CD4-positive, alpha-beta memory T cell (primary cell): ENCODE measurements around the gene TMEM151A. TPM values are rescaled to one million over a fixed set of nuclear protein-coding genes. Genes with fewer than 3 reads are reported as not detected.

Experiments
- CTCF ChIA-PET: fragments of 350-600 bp; sonication (Branson Sonifier 250); formaldehyde crosslinking; loops from one replicate; lab custom pipeline; 2021; ENCODE audit warnings: inconsistent platforms; ENCODE audit not compliant: partially characterized antibody; lab: Charles Lee
- POLR2A ChIA-PET: fragments of 350-600 bp; sonication (Branson Sonifier 250); formaldehyde crosslinking; loops from one replicate; lab custom pipeline; 2021; ENCODE audit not compliant: partially characterized antibody; lab: Charles Lee
- DNase-seq, 5 donors: peaks; one replicate each; pipeline versions ENCODE4 v3.0.0 to v3.0.0-alpha.2; 2020 to 2022; ENCODE audit warnings: mixed read lengths in 1 of 5
- H3K27ac ChIP-seq: one replicate; pipeline ENCODE4 v1.7.0; 2013; ENCODE audit warnings: low read depth, low read length
- H3K27me3 ChIP-seq: 2 replicates; pipeline ENCODE4 v1.7.0; 2013; ENCODE audit warnings: mild to moderate bottlenecking, low read length, moderate library complexity; ENCODE audit not compliant: insufficient read depth
- H3K36me3 ChIP-seq: 2 replicates; pipeline ENCODE4 v1.7.0; 2013; ENCODE audit warnings: mild to moderate bottlenecking, low read length, moderate library complexity; ENCODE audit not compliant: insufficient read depth
- H3K4me1 ChIP-seq: 2 replicates; pipeline ENCODE4 v1.7.0; 2013; ENCODE audit warnings: mild to moderate bottlenecking, low read length, moderate library complexity; ENCODE audit not compliant: insufficient read depth
- H3K4me3 ChIP-seq, 2 donors: one replicate each; pipeline ENCODE4 v1.7.0; 2013; ENCODE audit warnings: low read length in 2 of 2, mild to moderate bottlenecking in 1 of 2
- H3K9me3 ChIP-seq, 2 donors: one replicate each; pipeline ENCODE4 v1.7.0; 2013; ENCODE audit warnings: low read length in 2 of 2, control low read depth in 1 of 2; ENCODE audit not compliant: control insufficient read depth in 1 of 2
- H3K27ac Mint-ChIP-seq, 7 donors: one replicate each; pipeline ENCODE4 v1.8.0; 2020 to 2021; ENCODE audit warnings: mixed read lengths in 7 of 7, mild to moderate bottlenecking in 6 of 7, inconsistent platforms in 3 of 7, moderate library complexity in 3 of 7
- H3K27me3 Mint-ChIP-seq, 2 donors: one replicate each; pipeline ENCODE4 v1.8.0; 2020 to 2021; ENCODE audit warnings: mixed read lengths in 2 of 2
- H3K36me3 Mint-ChIP-seq, 2 donors: one replicate each; pipeline ENCODE4 v1.8.0; 2020 to 2021; ENCODE audit warnings: mixed read lengths in 2 of 2, inconsistent platforms in 1 of 2, mild to moderate bottlenecking in 1 of 2
- H3K4me1 Mint-ChIP-seq, 4 donors: one replicate each; pipeline ENCODE4 v1.8.0; 2020 to 2021; ENCODE audit warnings: mixed read lengths in 4 of 4, mild to moderate bottlenecking in 1 of 4
- H3K4me3 Mint-ChIP-seq, 8 donors: one replicate each; pipeline ENCODE4 v1.8.0; 2020 to 2021; ENCODE audit warnings: mixed read lengths in 8 of 8, mild to moderate bottlenecking in 7 of 8, moderate library complexity in 6 of 8, inconsistent platforms in 3 of 8
- H3K9me3 Mint-ChIP-seq, 8 donors: one replicate each; pipeline ENCODE4 v1.8.0; 2020 to 2021; ENCODE audit warnings: mixed read lengths in 8 of 8, mild to moderate bottlenecking in 5 of 8, inconsistent platforms in 3 of 8, moderate library complexity in 1 of 8
- intact Hi-C: fragments of 100-400 bp; cut with micrococcal nuclease; formaldehyde crosslinking; loops from one replicate; pipeline ENCODE4 v1.15.1; 2023
- polyA plus RNA-seq, 2 donors: library from polyadenylated mRNA; unstranded; fragments of 300-500 nt; fragmentation: Illumina TruSeq; gene quantifications; one replicate each; pipeline ENCODE4 v1.2.3, GENCODE V29; 2021
- total RNA-seq, 2 experiments: library from RNA; stranded (reverse); gene quantifications; one replicate each; pipeline ENCODE4 v1.2.3, GENCODE V29; 2021

TMEM151A gene
- total and polyA plus RNA-seq, 4 experiments from 2014 or later = not detected

- peak overlapping the region in 6 of 7 donors; percentile 57 to 91 (median 66) for H3K27ac Mint-ChIP-seq
- Histone ChIP-seq H3K27ac (no peak overlapping the region), H3K4me3 (no peak overlapping the region)
These were observed 36.8 kb downstream of the TMEM151A start for GRCh38 chr11:66328302-66329144.

GRCh38 chr11:66329165-66329673, 37.5 kb downstream of the TMEM151A start:
- no peaks in the 10 kb centered on the region for H3K9me3 ChIP-seq
- no peak overlapping the region for H3K4me3 ChIP-seq
- Mint-ChIP-seq H3K27me3 (no peaks in the 10 kb centered on the region), H3K36me3 (no peaks in the 10 kb centered on the region), H3K4me3 (no peak overlapping the region), H3K27ac (peak overlapping the region in 1 of 7 donors; percentile 13), H3K4me1 (peaks cover 18 to 27% (median 20%) of the 10 kb centered on the region in 4 donors), H3K9me3 (peaks cover 0 to 2% (median 0%) of the 10 kb centered on the region in 8 donors)
- H3K27me3 ChIP-seq = no peaks in the 10 kb centered on the region
- peaks cover 29% of the 10 kb centered on the region for H3K4me1 ChIP-seq
- POLR2A ChIA-PET = interaction anchor here (2.3 kb wide), 1 partner anchor 17 kb away, joined by 22 read pairs; no protein-coding TSS in a partner anchor
- DNase-seq = no peak
- CTCF ChIA-PET = interaction anchor here (0.8 to 8.6 kb wide), 5 partner anchors 9 to 59 kb away, joined by 3 to 110 read pairs (median 3); partner anchors contain the start of gene BRMS1
- no peak overlapping the region for H3K27ac ChIP-seq
- H3K36me3 ChIP-seq = no peaks in the 10 kb centered on the region
- intact Hi-C loops = loop anchor here (5.0 kb wide), 1 partner anchor 58 kb away; no protein-coding TSS in a partner anchor

More at GRCh38 chr11:66328302-66329144, 36.8 kb downstream of the TMEM151A start:
- Histone ChIP-seq H3K27me3 (no peaks in the 10 kb centered on the region), H3K9me3 (no peaks in the 10 kb centered on the region), H3K4me1 (peaks cover 29% of the 10 kb centered on the region), H3K36me3 (no peaks in the 10 kb centered on the region)
- POLR2A ChIA-PET = interaction anchor here (2.3 kb wide), 1 partner anchor 17 kb away, joined by 22 read pairs; no protein-coding TSS in a partner anchor
- no peaks in the 10 kb centered on the region for H3K27me3 Mint-ChIP-seq
- intact Hi-C loops = loop anchor here (1.0 to 5.0 kb wide), 3 partner anchors 16 to 106 kb away; no protein-coding TSS in a partner anchor
- H3K9me3 Mint-ChIP-seq = peaks cover 0 to 2% (median 0%) of the 10 kb centered on the region in 8 donors
- no peaks in the 10 kb centered on the region for H3K36me3 Mint-ChIP-seq
- DNase-seq = peak; percentile 70 to 82 (median 77)
- peak overlapping the region in 7 of 8 donors; percentile 16 to 77 (median 35) for H3K4me3 Mint-ChIP-seq
- H3K4me1 Mint-ChIP-seq = peaks cover 18 to 27% (median 21%) of the 10 kb centered on the region in 4 donors
- CTCF ChIA-PET = interaction anchor here (0.8 to 8.6 kb wide), 5 partner anchors 10 to 60 kb away, joined by 3 to 110 read pairs (median 3); partner anchors contain the start of gene BRMS1

- H3K27me3 Mint-ChIP-seq = no peaks in the 10 kb centered on the region
- H3K9me3 ChIP-seq = no peaks in the 10 kb centered on the region
- H3K27me3 ChIP-seq = no peaks in the 10 kb centered on the region
- no peak for DNase-seq
- H3K36me3 ChIP-seq = no peaks in the 10 kb centered on the region
- no peak overlapping the region for H3K27ac Mint-ChIP-seq
- intact Hi-C loops = no loop called here
- H3K4me1 ChIP-seq = peaks cover 30% of the 10 kb centered on the region
- no peak overlapping the region for H3K27ac ChIP-seq
- CTCF ChIA-PET = interaction anchor here (0.9 to 8.6 kb wide), 3 partner anchors 14 to 31 kb away, joined by 3 to 110 read pairs (median 4); no protein-coding TSS in a partner anchor
- no peak overlapping the region for H3K4me3 ChIP-seq
- H3K9me3 Mint-ChIP-seq = peaks cover 0 to 2% (median 0%) of the 10 kb centered on the region in 8 donors
- H3K4me3 Mint-ChIP-seq = no peak overlapping the region
- POLR2A ChIA-PET = interaction anchor here (1.2 to 1.3 kb wide), 2 partner anchors 18 to 20 kb away, joined by 3 to 4 read pairs; no protein-coding TSS in a partner anchor
- H3K4me1 Mint-ChIP-seq = peaks cover 16 to 26% (median 21%) of the 10 kb centered on the region in 4 donors
- no peaks in the 10 kb centered on the region for H3K36me3 Mint-ChIP-seq
These were observed 39.2 kb downstream of the TMEM151A start for GRCh38 chr11:66330931-66331330.

- POLR2A ChIA-PET = interaction anchor here (0.8 to 1.3 kb wide), 3 partner anchors 13 to 20 kb away, joined by 3 to 4 read pairs (median 3); partner anchors contain the start of gene BRMS1
- Histone ChIP-seq H3K9me3 (no peaks in the 10 kb centered on the region), H3K4me3 (no peak overlapping the region), H3K27me3 (no peaks in the 10 kb centered on the region), H3K4me1 (peaks cover 32% of the 10 kb centered on the region), H3K27ac (no peak overlapping the region), H3K36me3 (no peaks in the 10 kb centered on the region)
- CTCF ChIA-PET = interaction anchor here (1.8 to 8.6 kb wide), 2 partner anchors 20 to 32 kb away, joined by 4 to 110 read pairs; no protein-coding TSS in a partner anchor
- no peak for DNase-seq
- peaks cover 0 to 5% of the 10 kb centered on the region in 2 donors for H3K36me3 Mint-ChIP-seq
- no peaks in the 10 kb centered on the region for H3K27me3 Mint-ChIP-seq
- intact Hi-C loops = no loop called here
- H3K4me3 Mint-ChIP-seq = no peak overlapping the region
- peaks cover 0 to 2% (median 0%) of the 10 kb centered on the region in 8 donors for H3K9me3 Mint-ChIP-seq
- peaks cover 19 to 31% (median 26%) of the 10 kb centered on the region in 4 donors for H3K4me1 Mint-ChIP-seq
- peak overlapping the region in 1 of 7 donors; percentile 61 for H3K27ac Mint-ChIP-seq
These were observed 40.1 kb downstream of the TMEM151A start for GRCh38 chr11:66331542-66332370.

- Histone ChIP-seq H3K9me3 (no peaks in the 10 kb centered on the region), H3K4me3 (no peak overlapping the region), H3K36me3 (peaks cover 5% of the 10 kb centered on the region), H3K4me1 (peaks cover 31% of the 10 kb centered on the region), H3K27me3 (no peaks in the 10 kb centered on the region), H3K27ac (no peak overlapping the region)
- no peak for DNase-seq
- Mint-ChIP-seq H3K36me3 (peaks cover 0 to 9% of the 10 kb centered on the region in 2 donors), H3K9me3 (peaks cover 0 to 2% (median 0%) of the 10 kb centered on the region in 8 donors), H3K27ac (peak overlapping the region in 1 of 7 donors; percentile 61), H3K4me1 (peaks cover 19 to 34% (median 27%) of the 10 kb centered on the region in 4 donors), H3K4me3 (no peak overlapping the region), H3K27me3 (no peaks in the 10 kb centered on the region)
- ChIA-PET CTCF (interaction anchor here (1.8 to 8.6 kb wide), 2 partner anchors 20 to 33 kb away, joined by 4 to 110 read pairs; no protein-coding TSS in a partner anchor), POLR2A (interaction anchor here (0.8 to 1.3 kb wide), 3 partner anchors 12 to 21 kb away, joined by 3 to 4 read pairs (median 3); partner anchors contain the start of gene BRMS1)
- intact Hi-C loops = no loop called here
These were observed 40.9 kb downstream of the TMEM151A start for GRCh38 chr11:66332371-66333219.
